HG03565 (cell line): ENCODE data around the gene DSG3.

Experiments used
- ATAC-seq: cut with Tn5 transposase; IDR thresholded peaks from one replicate; pipeline ENCODE4 v1.9.1; 2021; ENCODE audit warnings: mild to moderate bottlenecking, moderate library complexity; ENCODE audit not compliant: unreplicated experiment

Gene DSG3

GRCh38 chr18:31511098-31511497, 63.6 kb downstream of the DSG3 start:
- ATAC-seq, result no peak

- no peak for ATAC-seq
Measured at GRCh38 chr18:31512203-31512764, 64.7 kb downstream of the DSG3 start.

- ATAC-seq, result no peak
Measured at GRCh38 chr18:31513189-31513935, 65.8 kb downstream of the DSG3 start.

- ATAC-seq, result no peak
Measured at GRCh38 chr18:31516437-31516836, 68.9 kb downstream of the DSG3 start.

GRCh38 chr18:31526374-31526773, 78.8 kb downstream of the DSG3 start:
- no peak for ATAC-seq
